BLaER1 treated with 17β-estradiol and CSF1 and Interleukin-3, amounts not matched to agents 10 nM and 100 nM (cell line): ENCODE results near the gene TMEM184A.
"Not testable (repeated sequence)": the region's sequence is repeated elsewhere in the genome, so short reads cannot be mapped to it uniquely, and the experiment has no call there.

Experiments
- H3K27ac ChIP-seq, 11 experiments: shearing (Covaris generic); formaldehyde crosslinking; 2 replicates each; pipeline ENCODE4 v1.8.1; 2022
- H3K27me3 ChIP-seq, 11 experiments: shearing (Covaris generic); formaldehyde crosslinking; 2 replicates each; pipeline ENCODE4 v1.8.1; 2022
- H3K36me3 ChIP-seq, 11 experiments: shearing (Covaris generic); formaldehyde crosslinking; 2 replicates each; pipeline ENCODE4 v1.8.1; 2022
- H3K4me1 ChIP-seq, 10 experiments: shearing (Covaris generic); formaldehyde crosslinking; 2 replicates each; pipeline ENCODE4 v1.8.1; 2022
- H3K4me2 ChIP-seq, 11 experiments: shearing (Covaris generic); formaldehyde crosslinking; 2 replicates each; pipeline ENCODE4 v1.8.1; 2022
- H3K4me3 ChIP-seq, 10 experiments: shearing (Covaris generic); formaldehyde crosslinking; 2 replicates each; pipeline ENCODE4 v1.8.1; 2022
- H3K9ac ChIP-seq, 11 experiments: shearing (Covaris generic); formaldehyde crosslinking; 2 replicates each; pipeline ENCODE4 v1.8.1; 2022
- H3K9me3 ChIP-seq, 11 experiments: shearing (Covaris generic); formaldehyde crosslinking; replicated peaks in 1 of 11; 2 replicates each; pipeline ENCODE4 v1.8.1; 2022
- H4K20me1 ChIP-seq, 11 experiments: shearing (Covaris generic); formaldehyde crosslinking; 2 replicates each; pipeline ENCODE4 v1.8.1; 2022
- Cebpa-rat ChIP-seq, 11 experiments: shearing (Covaris generic); IDR thresholded peaks; 2 replicates each; pipeline ENCODE4 v1.8.1; 2022

TMEM184A gene

GRCh38 chr7:1586827-1587705 lies 31.1 kb upstream of the TMEM184A start:
- Histone ChIP-seq H3K36me3 (no peaks in the 10 kb centered on the region), H3K9ac (peak overlapping the region in 2 of 11 experiments; percentile 53 to 55; a peak in 3 of 22 replicates), H3K27ac (no peak overlapping the region), H3K4me1 (peaks cover 30 to 88% (median 68%) of the 10 kb centered on the region in 10 experiments), H3K27me3 (peaks cover 0 to 73% (median 0%) of the 10 kb centered on the region in 11 experiments; a peak in 9 of 22 replicates), H3K4me2 (peak overlapping the region; percentile 52 to 96 (median 87); a peak in 21 of 22 replicates), H3K9me3 (peaks cover 6 to 14% (median 11%) of the 10 kb centered on the region in 11 experiments; a peak in 19 of 22 replicates), H3K4me3 (peak overlapping the region in 4 of 10 experiments; percentile 28 to 48 (median 28); a peak in 4 of 20 replicates), H4K20me1 (peaks cover 0 to 47% (median 0%) of the 10 kb centered on the region in 11 experiments; a peak in 6 of 22 replicates)
- TF ChIP-seq Cebpa-rat (IDR thresholded peaks at IDR 0.05): no peak

- Histone ChIP-seq H3K36me3 (no peaks in the 10 kb centered on the region), H3K27me3 (peaks cover 0 to 66% (median 0%) of the 10 kb centered on the region in 11 experiments; a peak in 9 of 22 replicates), H3K9me3 (peaks cover 6 to 14% (median 11%) of the 10 kb centered on the region in 11 experiments; a peak in 19 of 22 replicates), H3K27ac (peak overlapping the region in 3 of 11 experiments; percentile 1 to 38 (median 3); a peak in 2 of 22 replicates), H4K20me1 (peaks cover 0 to 39% (median 0%) of the 10 kb centered on the region in 11 experiments; a peak in 4 of 22 replicates), H3K4me1 (peaks cover 22 to 88% (median 60%) of the 10 kb centered on the region in 10 experiments), H3K4me2 (peak overlapping the region; percentile 52 to 96 (median 87)), H3K9ac (peak overlapping the region in 8 of 11 experiments; percentile 0 to 64 (median 40); a peak in 12 of 22 replicates), H3K4me3 (peak overlapping the region in 7 of 10 experiments; percentile 17 to 48 (median 28); a peak in 7 of 20 replicates)
- TF ChIP-seq Cebpa-rat (IDR thresholded peaks at IDR 0.05): no peak
Observed at GRCh38 chr7:1586126-1586826, 30.3 kb upstream of the TMEM184A start.

GRCh38 chr7:1585142-1585981 lies 29.4 kb upstream of the TMEM184A start:
- TF ChIP-seq Cebpa-rat (IDR thresholded peaks at IDR 0.05): no peak
- Histone ChIP-seq H3K9ac (peak overlapping the region in 8 of 11 experiments; percentile 0 to 64 (median 40); a peak in 9 of 22 replicates), H3K27ac (peak overlapping the region in 2 of 11 experiments; percentile 1 to 27; a peak in 3 of 22 replicates), H3K27me3 (peaks cover 0 to 56% (median 0%) of the 10 kb centered on the region in 11 experiments; a peak in 9 of 22 replicates), H3K4me2 (peak overlapping the region; percentile 52 to 96 (median 87)), H3K9me3 (peaks cover 6 to 14% (median 11%) of the 10 kb centered on the region in 11 experiments; a peak in 19 of 22 replicates), H3K4me3 (peak overlapping the region in 6 of 10 experiments; percentile 17 to 48 (median 28); a peak in 5 of 20 replicates), H4K20me1 (peaks cover 0 to 38% (median 0%) of the 10 kb centered on the region in 11 experiments; a peak in 5 of 22 replicates), H3K36me3 (no peaks in the 10 kb centered on the region), H3K4me1 (peaks cover 16 to 85% (median 51%) of the 10 kb centered on the region in 10 experiments)

GRCh38 chr7:1584700-1585099 lies 28.7 kb upstream of the TMEM184A start:
- peak overlapping the region in 1 of 11 experiments; percentile 53; a peak in 1 of 22 replicates for H3K9ac ChIP-seq
- H3K4me1 ChIP-seq: peaks cover 14 to 85% (median 46%) of the 10 kb centered on the region in 10 experiments
- no peak overlapping the region for H3K4me3 ChIP-seq
- H3K27me3 ChIP-seq: peaks cover 0 to 50% (median 0%) of the 10 kb centered on the region in 11 experiments; a peak in 9 of 22 replicates
- H4K20me1 ChIP-seq: peaks cover 0 to 39% (median 0%) of the 10 kb centered on the region in 11 experiments; a peak in 5 of 22 replicates
- peaks cover 6 to 14% (median 11%) of the 10 kb centered on the region in 11 experiments; a peak in 19 of 22 replicates for H3K9me3 ChIP-seq
- no peak overlapping the region for H3K27ac ChIP-seq
- no peak for TF ChIP-seq Cebpa-rat (IDR thresholded peaks at IDR 0.05)
- no peaks in the 10 kb centered on the region for H3K36me3 ChIP-seq
- H3K4me2 ChIP-seq: peak overlapping the region in 9 of 11 experiments; percentile 66 to 96 (median 88); a peak in 17 of 22 replicates

GRCh38 chr7:1583241-1583930 lies 27.4 kb upstream of the TMEM184A start:
- H3K9ac ChIP-seq, H3K36me3 ChIP-seq, H3K4me3 ChIP-seq, H3K9me3 ChIP-seq, H3K27ac ChIP-seq, H3K4me2 ChIP-seq: not testable (repeated sequence)
- Histone ChIP-seq H3K27me3 (peaks cover 0 to 42% (median 0%) of the 10 kb centered on the region in 11 experiments; a peak in 9 of 22 replicates), H3K4me1 (peaks cover 25 to 81% (median 45%) of the 10 kb centered on the region in 10 experiments), H4K20me1 (peaks cover 0 to 39% (median 0%) of the 10 kb centered on the region in 11 experiments; a peak in 5 of 22 replicates)

- peak overlapping the region in 3 of 11 experiments; percentile 18 to 34 (median 19); a peak in 3 of 22 replicates for H3K4me2 ChIP-seq
- no peak overlapping the region for H3K27ac ChIP-seq
- no peaks in the 10 kb centered on the region; a peak in 1 of 22 replicates for H3K9me3 ChIP-seq
- no peak for TF ChIP-seq Cebpa-rat (IDR thresholded peaks at IDR 0.05)
- H4K20me1 ChIP-seq: peaks cover 0 to 19% (median 0%) of the 10 kb centered on the region in 11 experiments; a peak in 5 of 22 replicates
- H3K4me3 ChIP-seq: no peak overlapping the region
- peaks cover 0 to 4% (median 0%) of the 10 kb centered on the region in 11 experiments; a peak in 1 of 22 replicates for H3K36me3 ChIP-seq
- peaks cover 14 to 52% (median 17%) of the 10 kb centered on the region in 10 experiments for H3K4me1 ChIP-seq
- no peak overlapping the region for H3K9ac ChIP-seq
- peaks cover 0 to 16% (median 0%) of the 10 kb centered on the region in 11 experiments; a peak in 9 of 22 replicates for H3K27me3 ChIP-seq
Observed at GRCh38 chr7:1580422-1581030, 24.5 kb upstream of the TMEM184A start.
